Endodermal cell (in vitro differentiated cells): ENCODE data around the gene VWA1. TPM values are rescaled to one million over a fixed set of nuclear protein-coding genes. Genes with fewer than 3 reads are reported as not detected.

Source experiments
- DNase-seq: peaks from one replicate; pipeline ENCODE4 v3.0.0-alpha.2; 2017
- H3K27ac ChIP-seq: 2 replicates; pipeline ENCODE4 v1.5.1; 2013; ENCODE audit warnings: mild to moderate bottlenecking, low read depth, low read length, moderate library complexity
- H3K27me3 ChIP-seq: 2 replicates; pipeline ENCODE4 v1.6.1; 2013; ENCODE audit warnings: mild to moderate bottlenecking, low read length, moderate library complexity; ENCODE audit not compliant: insufficient read depth, control insufficient read depth, poor library complexity, severe bottlenecking
- H3K36me3 ChIP-seq: 2 replicates; pipeline ENCODE4 v1.7.0; 2013; ENCODE audit warnings: mild to moderate bottlenecking, low read length, moderate library complexity; ENCODE audit not compliant: control insufficient read depth, insufficient read depth
- H3K4me1 ChIP-seq: one replicate; pipeline ENCODE4 v1.7.0; 2013; ENCODE audit warnings: low read length; ENCODE audit not compliant: control insufficient read depth, insufficient read depth
- H3K4me3 ChIP-seq: 2 replicates; pipeline ENCODE4 v1.5.1; 2013; ENCODE audit warnings: mild to moderate bottlenecking, low read length, moderate library complexity
- H3K9ac ChIP-seq: 2 replicates; pipeline ENCODE4 v1.6.1; 2013; ENCODE audit warnings: mild to moderate bottlenecking, low read length, moderate library complexity; ENCODE audit not compliant: poor library complexity, severe bottlenecking; ENCODE audit errors: extremely low read depth
- H3K9me3 ChIP-seq: 2 replicates; pipeline ENCODE4 v1.6.1; 2013; ENCODE audit warnings: mild to moderate bottlenecking, low read length, moderate library complexity; ENCODE audit not compliant: control insufficient read depth
- H3K27ac Mint-ChIP-seq: 2 replicates; pipeline ENCODE4 v1.8.0; 2020; ENCODE audit warnings: mixed read lengths
- H3K27me3 Mint-ChIP-seq: 2 replicates; pipeline ENCODE4 v1.8.0; 2021; ENCODE audit warnings: mild to moderate bottlenecking, mixed read lengths; ENCODE audit not compliant: insufficient read depth
- H3K36me3 Mint-ChIP-seq: 2 replicates; pipeline ENCODE4 v1.8.0; 2020; ENCODE audit warnings: low read depth, mixed read lengths
- H3K4me1 Mint-ChIP-seq: 2 replicates; pipeline ENCODE4 v1.8.0; 2020; ENCODE audit warnings: mixed read lengths
- H3K4me3 Mint-ChIP-seq: 2 replicates; pipeline ENCODE4 v1.8.0; 2020; ENCODE audit warnings: mild to moderate bottlenecking, moderate library complexity, mixed read lengths
- H3K9me3 Mint-ChIP-seq: 2 replicates; pipeline ENCODE4 v1.8.0; 2020; ENCODE audit warnings: mild to moderate bottlenecking, mixed read lengths
- CTCF ChIP-seq: fragments of 200-600 bp; sonication (generic); conservative IDR thresholded peaks from 2 replicates; pipeline ENCODE4 v1.5.0; 2021; ENCODE audit warnings: antibody characterized with exemption, mild to moderate bottlenecking
- WGBS, 2 experiments: methylation state at CpG; one replicate each; pipeline versions ENCODE4 v1.1.5 to v1.1.7; 2013; ENCODE audit warnings: missing lambda C conversion rate in 2 of 2, mixed read lengths in 1 of 2; ENCODE audit not compliant: insufficient coverage in 1 of 2, insufficient read length in 1 of 2; 5-methylcytosine and 5-hydroxymethylcytosine counted together
- total RNA-seq, 2 donors: library from RNA; stranded (reverse); fragmentation: NEBNext Ultra II Directional in 1 of 2; extraction: Animal tissue kit (Norgen Biotek cat#: 25700) in 1 of 2; gene quantifications; 2 replicates in 1 of 2; 3 replicates in 1 of 2; pipeline ENCODE4 v1.2.1, GENCODE V29; 2021

Gene VWA1
- total RNA-seq, 2 donors from 2014 or later, result 12.7 to 17.4 TPM

GRCh38 chr1:1490633-1491230, 55.2 kb downstream of the VWA1 start:
- H3K36me3 Mint-ChIP-seq, result peaks cover 57% of the 10 kb centered on the region
- H3K4me3 ChIP-seq, result no peak overlapping the region
- WGBS, 2 experiments, result 96% methylated on average over 6 to 18 of the region's 25 CpGs
- H3K9me3 Mint-ChIP-seq, result peaks cover 18% of the 10 kb centered on the region
- no peak overlapping the region for H3K27ac Mint-ChIP-seq
- no peaks in the 10 kb centered on the region for H3K27me3 Mint-ChIP-seq
- no peak for DNase-seq
- no peak for TF ChIP-seq CTCF
- H3K9me3 ChIP-seq, result peaks cover 13% of the 10 kb centered on the region
- H3K4me1 ChIP-seq, result no peaks in the 10 kb centered on the region
- no peaks in the 10 kb centered on the region for H3K27me3 ChIP-seq
- H3K36me3 ChIP-seq, result peaks cover 58% of the 10 kb centered on the region
- no peaks in the 10 kb centered on the region for H3K4me1 Mint-ChIP-seq
- no peak overlapping the region for H3K9ac ChIP-seq
- H3K4me3 Mint-ChIP-seq, result no peak overlapping the region
- H3K27ac ChIP-seq, result no peak overlapping the region

GRCh38 chr1:1491601-1492000, 56.1 kb downstream of the VWA1 start:
- no peak for DNase-seq
- Histone ChIP-seq H3K4me3 (no peak overlapping the region), H3K36me3 (peaks cover 58% of the 10 kb centered on the region), H3K4me1 (no peaks in the 10 kb centered on the region), H3K27me3 (no peaks in the 10 kb centered on the region), H3K9me3 (peaks cover 13% of the 10 kb centered on the region), H3K27ac (no peak overlapping the region), H3K9ac (no peak overlapping the region)
- Mint-ChIP-seq H3K4me3 (no peak overlapping the region), H3K36me3 (peaks cover 57% of the 10 kb centered on the region), H3K27me3 (no peaks in the 10 kb centered on the region), H3K27ac (no peak overlapping the region), H3K9me3 (peaks cover 18% of the 10 kb centered on the region), H3K4me1 (no peaks in the 10 kb centered on the region)
- WGBS, 2 experiments, result 98 to 100% methylated on average over 10 of the region's 10 CpGs
- no peak for TF ChIP-seq CTCF

Other genes with a start within 250 kb of the VWA1 start
- gene TNFRSF18, start 229.1 kb upstream of the VWA1 start, total RNA-seq, result 1 to 10 TPM in 1 of 2 donors, under 1 TPM in 1; 0.95 to 1.7 TPM
- under 1 TPM in 1 of 2 donors, not detected in 1; 0.20 TPM for gene TNFRSF4, start 221.5 kb upstream of the VWA1 start, total RNA-seq
- gene SDF4, start 203.7 kb upstream of the VWA1 start, total RNA-seq, result 10 to 100 TPM; 85.9 to 95.6 TPM
- gene B3GALT6, start 203.5 kb upstream of the VWA1 start, total RNA-seq, result 10 to 100 TPM; 24.8 to 31.5 TPM
- gene C1QTNF12, start 189.0 kb upstream of the VWA1 start, total RNA-seq, result 10 to 100 TPM in 1 of 2 donors, 1 to 10 TPM in 1; 8.1 to 13.5 TPM
- 10 to 100 TPM; 69.9 to 72.7 TPM for gene UBE2J2, start 161.8 kb upstream of the VWA1 start, total RNA-seq
- gene SCNN1D, start 155.3 kb upstream of the VWA1 start, total RNA-seq, result 1 to 10 TPM; 5.4 TPM
- gene ACAP3, start 127.8 kb upstream of the VWA1 start, total RNA-seq, result 10 to 100 TPM; 36.8 to 43.5 TPM
- gene PUSL1, start 127.1 kb upstream of the VWA1 start, total RNA-seq, result 10 to 100 TPM; 21.7 to 23.8 TPM
- 100 to 1,000 TPM; 146 to 153 TPM for gene INTS11, start 111.0 kb upstream of the VWA1 start, total RNA-seq
- 10 to 100 TPM; 12.0 to 13.6 TPM for gene CPTP, start 110.9 kb upstream of the VWA1 start, total RNA-seq
- gene TAS1R3, start 104.4 kb upstream of the VWA1 start, total RNA-seq, result under 1 TPM; 0.09 to 0.35 TPM
- gene DVL1, start 86.3 kb upstream of the VWA1 start, total RNA-seq, result 10 to 100 TPM; 71.9 to 73.3 TPM
- gene MXRA8, start 77.1 kb upstream of the VWA1 start, total RNA-seq, result 10 to 100 TPM; 28.3 to 29.2 TPM
- gene AURKAIP1, start 60.5 kb upstream of the VWA1 start, total RNA-seq, result 100 to 1,000 TPM; 159 to 162 TPM
- 100 to 1,000 TPM; 187 to 244 TPM for gene CCNL2, start 36.4 kb upstream of the VWA1 start, total RNA-seq
- 100 to 1,000 TPM; 109 to 129 TPM for gene MRPL20, start 28.4 kb upstream of the VWA1 start, total RNA-seq
- 1 to 10 TPM; 1.6 TPM for gene ANKRD65, start 14.4 kb upstream of the VWA1 start, total RNA-seq
- gene ATAD3C, start 14.0 kb downstream of the VWA1 start, total RNA-seq, result under 1 TPM; 0.55 TPM
- 10 to 100 TPM; 41.8 to 47.4 TPM for gene ATAD3B, start 36.1 kb downstream of the VWA1 start, total RNA-seq
- gene ATAD3A, start 76.5 kb downstream of the VWA1 start, total RNA-seq, result 10 to 100 TPM; 42.8 to 47.6 TPM
- 1 to 10 TPM; 6.4 to 6.9 TPM for gene TMEM240, start 104.9 kb downstream of the VWA1 start, total RNA-seq
- gene SSU72, start 139.2 kb downstream of the VWA1 start, total RNA-seq, result 100 to 1,000 TPM; 133 to 138 TPM
- 10 to 100 TPM; 10.4 to 10.8 TPM for gene FNDC10, start 164.4 kb downstream of the VWA1 start, total RNA-seq
- 10 to 100 TPM; 77.4 to 97.9 TPM for gene MIB2, start 179.8 kb downstream of the VWA1 start, total RNA-seq
- gene MMP23B, start 196.5 kb downstream of the VWA1 start, total RNA-seq, result 10 to 100 TPM; 14.7 to 19.9 TPM
- 10 to 100 TPM; 31.8 to 33.6 TPM for gene CDK11B, start 223.3 kb downstream of the VWA1 start, total RNA-seq